ENCODE data around the gene TCERG1L.

Gene TCERG1L

DNA sequence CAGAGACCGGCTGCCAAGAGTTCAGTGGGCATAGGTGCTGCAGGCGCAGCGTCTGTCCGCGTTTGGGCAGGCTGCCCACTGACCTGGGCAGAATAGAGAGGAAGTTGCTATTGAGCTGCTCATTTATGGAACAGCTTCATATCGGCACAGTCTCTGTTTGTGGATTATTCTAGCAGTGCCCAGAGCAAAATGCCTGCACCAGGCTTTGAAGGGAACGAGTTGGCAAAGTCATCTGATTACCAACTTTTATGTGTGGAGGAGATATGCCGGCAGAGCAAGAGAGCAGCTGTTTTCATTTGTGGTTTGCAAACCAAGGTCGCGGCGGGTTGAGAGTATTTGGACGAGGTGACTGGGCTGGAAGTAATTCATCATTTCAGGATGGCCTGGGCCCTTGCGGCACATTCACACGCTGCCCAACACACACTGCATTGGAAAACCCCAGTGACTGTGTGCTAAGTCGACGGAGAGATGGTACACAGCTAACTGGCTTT lies 228.5 kb downstream of the TCERG1L start:
- DNase-seq (ENCODE audit: extremely low read depth, insufficient read length) = no peak
- Histone ChIP-seq H3K4me3 (replicated peaks; ENCODE audit: low read depth, low read length) (no peak overlapping the region), H3K36me3 (ENCODE audit: control insufficient read depth, insufficient read depth, low read length) (no peaks in the 10 kb centered on the region), H3K27me3 (replicated peaks; ENCODE audit: control insufficient read depth, insufficient read depth, low read length) (no peaks in the 10 kb centered on the region)
- TF ChIP-seq, protein P1, sequence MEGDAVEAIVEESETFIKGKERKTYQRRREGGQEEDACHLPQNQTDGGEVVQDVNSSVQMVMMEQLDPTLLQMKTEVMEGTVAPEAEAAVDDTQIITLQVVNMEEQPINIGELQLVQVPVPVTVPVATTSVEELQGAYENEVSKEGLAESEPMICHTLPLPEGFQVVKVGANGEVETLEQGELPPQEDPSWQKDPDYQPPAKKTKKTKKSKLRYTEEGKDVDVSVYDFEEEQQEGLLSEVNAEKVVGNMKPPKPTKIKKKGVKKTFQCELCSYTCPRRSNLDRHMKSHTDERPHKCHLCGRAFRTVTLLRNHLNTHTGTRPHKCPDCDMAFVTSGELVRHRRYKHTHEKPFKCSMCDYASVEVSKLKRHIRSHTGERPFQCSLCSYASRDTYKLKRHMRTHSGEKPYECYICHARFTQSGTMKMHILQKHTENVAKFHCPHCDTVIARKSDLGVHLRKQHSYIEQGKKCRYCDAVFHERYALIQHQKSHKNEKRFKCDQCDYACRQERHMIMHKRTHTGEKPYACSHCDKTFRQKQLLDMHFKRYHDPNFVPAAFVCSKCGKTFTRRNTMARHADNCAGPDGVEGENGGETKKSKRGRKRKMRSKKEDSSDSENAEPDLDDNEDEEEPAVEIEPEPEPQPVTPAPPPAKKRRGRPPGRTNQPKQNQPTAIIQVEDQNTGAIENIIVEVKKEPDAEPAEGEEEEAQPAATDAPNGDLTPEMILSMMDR (IDR thresholded peaks at IDR 0.05; ENCODE audit: insufficient read depth, low read length, poor library complexity, severe bottlenecking) = no peak

DNA sequence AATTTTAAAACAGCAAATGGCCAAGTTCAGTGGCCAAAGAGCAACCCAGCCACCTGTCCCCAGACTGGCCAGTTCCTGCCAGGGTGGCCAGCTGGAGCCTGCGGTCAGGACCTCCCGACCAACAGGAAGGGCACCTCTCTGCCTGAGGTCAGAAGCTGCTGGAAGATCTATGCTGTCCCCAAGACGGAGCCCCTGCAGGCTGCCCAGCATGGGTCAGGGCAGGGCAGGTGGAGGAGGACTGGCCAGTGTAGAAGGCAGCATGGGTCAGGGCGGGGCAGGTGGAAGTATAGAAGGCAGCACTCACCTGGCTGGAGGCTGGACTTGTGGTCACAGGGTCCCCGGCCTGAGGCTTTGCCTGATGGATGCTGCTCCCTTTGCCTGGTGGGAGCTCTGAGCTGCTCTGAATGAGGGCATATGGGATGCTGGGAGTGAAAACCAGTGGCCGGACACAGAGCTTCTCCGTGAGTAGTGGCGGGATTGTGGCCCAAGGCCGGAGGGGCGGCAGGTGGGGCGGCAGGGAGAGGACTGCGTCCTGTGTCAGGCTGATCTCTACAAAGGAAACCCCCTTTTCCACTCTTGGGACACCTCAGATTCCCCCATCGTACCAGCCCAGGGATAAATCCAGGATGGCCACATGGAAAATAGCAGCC lies 229.2 kb downstream of the TCERG1L start:
- TF ChIP-seq, protein P1 (IDR thresholded peaks at IDR 0.05; ENCODE audit: insufficient read depth, low read length, poor library complexity, severe bottlenecking) = no peak
- Histone ChIP-seq H3K27me3 (replicated peaks; ENCODE audit: control insufficient read depth, insufficient read depth, low read length) (no peaks in the 10 kb centered on the region), H3K36me3 (ENCODE audit: control insufficient read depth, insufficient read depth, low read length) (no peaks in the 10 kb centered on the region), H3K4me3 (replicated peaks; ENCODE audit: low read depth, low read length) (no peak overlapping the region)
- no peak for DNase-seq (ENCODE audit: extremely low read depth, insufficient read length)

DNA sequence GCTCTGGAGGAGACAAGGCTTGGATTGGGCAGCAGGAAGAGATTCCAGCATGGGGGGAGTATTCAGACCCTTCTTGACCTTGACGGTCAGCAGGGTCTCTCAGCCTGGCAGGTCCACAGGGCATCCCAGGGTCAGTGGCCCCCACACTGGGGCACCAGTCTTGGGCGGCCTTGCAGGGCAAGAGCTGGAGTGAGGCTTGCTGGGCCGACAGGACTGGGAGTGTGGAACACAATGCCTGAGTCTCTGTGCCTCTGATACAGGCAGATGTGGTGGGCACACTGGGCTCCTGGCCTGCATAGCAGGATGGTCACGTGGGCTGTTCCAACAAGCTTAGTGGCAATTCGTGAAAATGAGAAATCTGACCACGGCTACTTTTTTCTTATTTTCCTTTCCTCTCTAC lies 229.7 kb downstream of the TCERG1L start:
- Histone ChIP-seq H3K27me3 (replicated peaks; ENCODE audit: control insufficient read depth, insufficient read depth, low read length) (no peaks in the 10 kb centered on the region), H3K4me3 (replicated peaks; ENCODE audit: low read depth, low read length) (no peak overlapping the region), H3K36me3 (ENCODE audit: control insufficient read depth, insufficient read depth, low read length) (no peaks in the 10 kb centered on the region)
- no peak for DNase-seq (ENCODE audit: extremely low read depth, insufficient read length)
- TF ChIP-seq, protein P1 (IDR thresholded peaks at IDR 0.05; ENCODE audit: insufficient read depth, low read length, poor library complexity, severe bottlenecking) = no peak

DNA sequence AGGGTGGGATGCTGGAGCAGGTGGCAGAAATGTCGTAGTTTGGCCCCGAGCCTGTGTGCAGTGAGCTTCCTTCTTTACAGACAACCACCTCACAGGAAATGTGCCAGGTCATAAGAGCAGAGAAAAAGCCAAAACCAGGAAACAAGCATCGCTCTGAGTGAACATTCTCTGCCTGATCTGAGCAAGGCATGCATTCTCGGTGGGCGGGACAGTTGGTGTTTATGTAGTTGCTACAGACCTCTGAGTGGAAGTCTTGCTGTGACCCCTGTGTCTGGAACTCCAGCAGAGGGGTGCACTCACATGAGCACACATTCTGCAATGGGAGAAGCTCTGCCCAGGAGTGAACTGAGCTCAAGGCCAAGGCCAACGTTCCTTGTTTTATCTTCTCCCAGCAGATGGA lies 230.1 kb downstream of the TCERG1L start:
- no peak for DNase-seq (ENCODE audit: extremely low read depth, insufficient read length)
- no peak overlapping the region for H3K4me3 ChIP-seq (replicated peaks; ENCODE audit: low read depth, low read length)

DNA sequence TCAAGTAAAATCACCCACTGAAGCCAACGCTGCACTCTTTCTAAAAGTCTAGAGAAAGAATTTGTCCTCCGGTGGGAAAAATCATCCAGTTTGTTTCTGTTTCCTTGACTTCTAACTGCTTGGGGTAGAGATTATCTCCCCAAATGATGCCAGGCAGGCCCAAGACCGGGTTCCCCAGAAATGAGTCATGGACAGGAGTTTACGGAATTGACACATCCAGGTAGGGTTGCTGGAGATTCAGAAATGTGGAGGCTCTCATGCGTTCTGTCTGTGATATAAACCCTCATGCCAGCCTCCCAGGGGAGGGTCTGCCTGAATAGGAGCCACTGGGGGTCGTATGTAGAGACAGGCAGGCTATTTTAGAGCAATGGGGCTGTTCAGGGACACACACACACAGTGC lies 230.9 kb downstream of the TCERG1L start:
- H3K4me3 ChIP-seq (replicated peaks; ENCODE audit: low read depth, low read length) = no peak overlapping the region
- no peak for DNase-seq (ENCODE audit: extremely low read depth, insufficient read length)
- no peaks in the 10 kb centered on the region for H3K27me3 ChIP-seq (replicated peaks; ENCODE audit: control insufficient read depth, insufficient read depth, low read length)
- H3K36me3 ChIP-seq (ENCODE audit: control insufficient read depth, insufficient read depth, low read length) = no peaks in the 10 kb centered on the region
- TF ChIP-seq, protein P1 (IDR thresholded peaks at IDR 0.05; ENCODE audit: insufficient read depth, low read length, poor library complexity, severe bottlenecking) = no peak

More for the DNA sequence above, 230.1 kb downstream of the TCERG1L start:
- Histone ChIP-seq H3K36me3 (ENCODE audit: control insufficient read depth, insufficient read depth, low read length) (no peaks in the 10 kb centered on the region), H3K27me3 (replicated peaks; ENCODE audit: control insufficient read depth, insufficient read depth, low read length) (no peaks in the 10 kb centered on the region)
- TF ChIP-seq, protein P1 (IDR thresholded peaks at IDR 0.05; ENCODE audit: insufficient read depth, low read length, poor library complexity, severe bottlenecking) = no peak
